NCI-H345 treated with DMSO at 0.1 percent for 48 hours (cell line): Measurements from ENCODE around the gene TRIM3.

Source experiments
- DNase-seq: peaks from one replicate; lab custom pipeline; 2025; ENCODE audit not compliant: unreplicated experiment; lab: John Stamatoyannopoulos, UW

The TRIM3 gene

GRCh38 chr11:6442441-6442840 lies 31.3 kb downstream of the TRIM3 start:
- no peak for DNase-seq

- DNase-seq = no peak
Observed at GRCh38 chr11:6440906-6441358, 32.8 kb downstream of the TRIM3 start, which contains the start of gene HPX. Gene HPX (minus strand): TSS chr11:6440987. CDS start chr11:6440963, 24 bp downstream.

GRCh38 chr11:6438979-6439571 lies 34.7 kb downstream of the TRIM3 start:
- DNase-seq = peak; percentile 11

GRCh38 chr11:6437993-6438392 lies 35.7 kb downstream of the TRIM3 start:
- DNase-seq = no peak

- no peak for DNase-seq
Observed at GRCh38 chr11:6437423-6437822, 36.3 kb downstream of the TRIM3 start.

- DNase-seq = no peak
Observed at GRCh38 chr11:6433998-6434660, 39.6 kb downstream of the TRIM3 start.

GRCh38 chr11:6431861-6432260 lies 41.9 kb downstream of the TRIM3 start:
- no peak for DNase-seq

- no peak for DNase-seq
Observed at GRCh38 chr11:6427516-6427915, 46.2 kb downstream of the TRIM3 start.

- DNase-seq = no peak
Observed at GRCh38 chr11:6420677-6421076, 53.1 kb downstream of the TRIM3 start.

GRCh38 chr11:6419009-6419631 lies 54.6 kb downstream of the TRIM3 start, which contains the start of gene APBB1:
Gene APBB1 (minus strand): TSS chr11:6419094. CDS start chr11:6411347, 7,747 bp downstream.
- DNase-seq = peak; percentile 29

- DNase-seq = no peak
Observed at GRCh38 chr11:6418557-6419008, 55.2 kb downstream of the TRIM3 start.

GRCh38 chr11:6417907-6418556 lies 55.7 kb downstream of the TRIM3 start:
- DNase-seq = no peak

- DNase-seq = no peak
Observed at GRCh38 chr11:6415797-6416196, 57.9 kb downstream of the TRIM3 start.

GRCh38 chr11:6414874-6415328 lies 58.8 kb downstream of the TRIM3 start:
- DNase-seq = no peak

- no peak for DNase-seq
Observed at GRCh38 chr11:6413791-6414201, 59.9 kb downstream of the TRIM3 start.

GRCh38 chr11:6411594-6412031 lies 62.1 kb downstream of the TRIM3 start:
- no peak for DNase-seq

GRCh38 chr11:6410695-6411430 lies 62.9 kb downstream of the TRIM3 start:
- DNase-seq = no peak

- no peak for DNase-seq
Observed at GRCh38 chr11:6406370-6406769, 67.4 kb downstream of the TRIM3 start.

- DNase-seq = no peak
Observed at GRCh38 chr11:6405846-6406245, 67.9 kb downstream of the TRIM3 start.

GRCh38 chr11:6405052-6405667 lies 68.6 kb downstream of the TRIM3 start:
- no peak for DNase-seq
